ENCODE results near the gene U2SURP. TPM values are rescaled to one million over a fixed set of nuclear protein-coding genes. Genes with fewer than 3 reads are reported as not detected.
A peak's percentile ranks its signal among the peaks of the same experiment; 100 is the strongest.

U2SURP gene
- total RNA-seq, 4 donors from 2014 or later: 25.4 to 70.8 (median 51.0) TPM

DNA sequence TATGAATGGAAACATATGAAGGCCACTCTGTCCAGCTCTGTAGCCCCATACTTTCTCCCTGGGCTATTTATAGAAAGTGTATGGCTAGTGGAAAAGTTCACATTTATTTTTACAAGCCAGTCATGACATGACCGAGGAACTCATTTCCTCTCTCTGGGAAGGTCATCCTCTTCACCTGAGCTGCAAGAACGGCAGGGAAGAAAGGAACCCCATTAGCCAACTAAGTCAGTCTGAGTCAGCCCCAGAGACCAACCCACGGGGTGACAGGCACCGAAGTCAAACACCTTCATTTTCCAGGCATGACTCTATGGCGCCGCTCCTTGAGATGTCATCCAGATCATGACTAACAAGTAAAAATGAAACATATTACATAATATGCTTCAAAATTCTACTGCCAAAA lies 42.7 kb upstream of the U2SURP start:
- Histone ChIP-seq H3K4me1 (peaks cover 1 to 12% (median 8%) of the 10 kb centered on the region in 3 donors), H3K36me3 (no peaks in the 10 kb centered on the region), H3K9me3 (no peaks in the 10 kb centered on the region), H3K4me3 (no peak overlapping the region), H3K27me3 (peaks cover 0 to 66% (median 12%) of the 10 kb centered on the region in 4 donors), H3K27ac (no peak overlapping the region)
- no peak for DNase-seq
- TF ChIP-seq, protein P1, sequence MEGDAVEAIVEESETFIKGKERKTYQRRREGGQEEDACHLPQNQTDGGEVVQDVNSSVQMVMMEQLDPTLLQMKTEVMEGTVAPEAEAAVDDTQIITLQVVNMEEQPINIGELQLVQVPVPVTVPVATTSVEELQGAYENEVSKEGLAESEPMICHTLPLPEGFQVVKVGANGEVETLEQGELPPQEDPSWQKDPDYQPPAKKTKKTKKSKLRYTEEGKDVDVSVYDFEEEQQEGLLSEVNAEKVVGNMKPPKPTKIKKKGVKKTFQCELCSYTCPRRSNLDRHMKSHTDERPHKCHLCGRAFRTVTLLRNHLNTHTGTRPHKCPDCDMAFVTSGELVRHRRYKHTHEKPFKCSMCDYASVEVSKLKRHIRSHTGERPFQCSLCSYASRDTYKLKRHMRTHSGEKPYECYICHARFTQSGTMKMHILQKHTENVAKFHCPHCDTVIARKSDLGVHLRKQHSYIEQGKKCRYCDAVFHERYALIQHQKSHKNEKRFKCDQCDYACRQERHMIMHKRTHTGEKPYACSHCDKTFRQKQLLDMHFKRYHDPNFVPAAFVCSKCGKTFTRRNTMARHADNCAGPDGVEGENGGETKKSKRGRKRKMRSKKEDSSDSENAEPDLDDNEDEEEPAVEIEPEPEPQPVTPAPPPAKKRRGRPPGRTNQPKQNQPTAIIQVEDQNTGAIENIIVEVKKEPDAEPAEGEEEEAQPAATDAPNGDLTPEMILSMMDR (IDR thresholded peaks at IDR 0.05): no peak
- TF ChIP-seq POLR2A (IDR thresholded peaks at IDR 0.05): no peak
- 26 to 37% methylated on average over 6 of the region's 6 CpGs for WGBS, 2 donors
- intact Hi-C loops (cut with DNase I): no loop called here

DNA sequence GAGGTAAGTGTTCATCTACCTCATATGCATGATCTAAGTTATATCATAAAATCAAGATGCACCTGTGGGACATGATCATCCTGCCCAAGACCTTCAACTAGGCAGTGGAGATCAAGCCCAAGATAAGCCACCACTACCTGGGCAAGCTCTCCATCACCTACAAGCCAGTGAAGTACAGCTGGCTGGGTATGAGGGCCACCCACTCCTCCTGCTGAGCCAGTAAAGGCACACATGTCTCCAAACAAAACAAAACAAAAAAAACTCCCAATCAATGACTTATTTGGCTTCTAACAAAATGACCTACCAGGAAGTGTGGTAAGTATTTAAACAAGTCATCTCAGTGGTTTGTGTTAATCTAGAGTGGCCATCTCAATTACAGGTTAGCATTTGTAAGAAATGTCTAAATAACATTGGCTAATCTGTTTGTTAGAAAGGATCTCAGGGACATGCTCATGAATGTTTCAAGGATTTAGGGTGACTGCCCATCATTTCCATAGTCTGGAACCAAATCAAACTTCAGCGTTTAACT lies 41.0 kb upstream of the U2SURP start:
- no peaks in the 10 kb centered on the region for H3K36me3 ChIP-seq
- no peaks in the 10 kb centered on the region for H3K9me3 ChIP-seq
- 88 to 94% methylated on average over 1 of the region's 1 CpG for WGBS, 2 donors
- H3K27me3 ChIP-seq: peaks cover 0 to 83% (median 15%) of the 10 kb centered on the region in 4 donors
- H3K27ac ChIP-seq: no peak overlapping the region
- intact Hi-C loops (cut with DNase I): no loop called here
- no peak for DNase-seq
- TF ChIP-seq, protein P1 (IDR thresholded peaks at IDR 0.05): no peak
- TF ChIP-seq POLR2A (IDR thresholded peaks at IDR 0.05): no peak
- H3K4me3 ChIP-seq: no peak overlapping the region
- H3K4me1 ChIP-seq: peaks cover 6 to 20% (median 12%) of the 10 kb centered on the region in 3 donors

DNA sequence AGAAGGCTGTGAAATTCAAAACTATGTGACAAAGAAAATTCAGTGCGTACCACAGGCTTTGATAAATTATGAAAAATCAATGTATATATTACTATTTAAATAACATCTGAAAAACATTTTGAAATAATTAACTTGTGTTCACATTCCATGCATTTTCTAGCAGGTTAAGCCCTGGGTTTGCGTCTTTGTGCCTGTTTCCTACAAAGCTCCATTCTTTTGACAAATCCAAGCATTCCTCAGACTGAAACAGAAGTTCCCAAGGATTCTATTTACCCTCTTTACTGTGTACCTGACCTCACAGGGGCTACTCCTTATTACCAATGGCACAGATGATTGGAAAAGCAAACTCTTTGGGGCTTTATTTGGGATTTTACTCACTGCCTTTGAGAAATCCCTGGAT lies 39.8 kb upstream of the U2SURP start:
- no peak overlapping the region for H3K27ac ChIP-seq
- peaks cover 6 to 20% (median 12%) of the 10 kb centered on the region in 3 donors for H3K4me1 ChIP-seq
- WGBS, 2 donors: 89 to 90% methylated on average over 2 of the region's 2 CpGs
- H3K9me3 ChIP-seq: no peaks in the 10 kb centered on the region
- peaks cover 0 to 92% (median 15%) of the 10 kb centered on the region in 4 donors for H3K27me3 ChIP-seq
- no peaks in the 10 kb centered on the region for H3K36me3 ChIP-seq
- no peak for DNase-seq
- no peak overlapping the region for H3K4me3 ChIP-seq
- intact Hi-C loops (cut with DNase I): no loop called here
- TF ChIP-seq, protein P1 (IDR thresholded peaks at IDR 0.05): no peak
- TF ChIP-seq POLR2A (IDR thresholded peaks at IDR 0.05): no peak

DNA sequence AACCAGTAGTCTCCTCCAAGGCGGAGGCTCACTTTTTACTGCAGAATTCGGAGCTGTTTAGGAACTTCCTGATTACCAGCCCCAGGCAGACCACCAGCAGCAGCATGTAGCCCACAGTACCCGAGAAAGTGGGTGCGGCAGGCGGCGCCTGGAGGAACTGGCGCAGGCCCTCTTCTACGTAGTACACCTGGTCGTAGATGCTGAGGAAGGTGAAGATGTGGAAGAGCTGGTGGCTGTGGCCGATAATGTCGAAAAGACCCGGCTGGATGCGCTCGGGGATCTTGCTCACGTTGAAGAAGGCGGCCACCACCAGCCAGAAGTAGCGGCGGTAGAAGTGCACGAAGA lies 39.2 kb upstream of the U2SURP start:
- TF ChIP-seq POLR2A (IDR thresholded peaks at IDR 0.05): no peak
- TF ChIP-seq, protein P1 (IDR thresholded peaks at IDR 0.05): no peak
- Histone ChIP-seq H3K27ac (no peak overlapping the region), H3K27me3 (peaks cover 0 to 89% (median 15%) of the 10 kb centered on the region in 4 donors), H3K9me3 (no peaks in the 10 kb centered on the region), H3K36me3 (no peaks in the 10 kb centered on the region), H3K4me1 (peaks cover 6 to 20% (median 12%) of the 10 kb centered on the region in 3 donors), H3K4me3 (no peak overlapping the region)
- 92 to 93% methylated on average over 7 to 18 of the region's 19 CpGs for WGBS, 2 donors
- no peak for DNase-seq
- intact Hi-C loops (cut with DNase I): no loop called here

DNA sequence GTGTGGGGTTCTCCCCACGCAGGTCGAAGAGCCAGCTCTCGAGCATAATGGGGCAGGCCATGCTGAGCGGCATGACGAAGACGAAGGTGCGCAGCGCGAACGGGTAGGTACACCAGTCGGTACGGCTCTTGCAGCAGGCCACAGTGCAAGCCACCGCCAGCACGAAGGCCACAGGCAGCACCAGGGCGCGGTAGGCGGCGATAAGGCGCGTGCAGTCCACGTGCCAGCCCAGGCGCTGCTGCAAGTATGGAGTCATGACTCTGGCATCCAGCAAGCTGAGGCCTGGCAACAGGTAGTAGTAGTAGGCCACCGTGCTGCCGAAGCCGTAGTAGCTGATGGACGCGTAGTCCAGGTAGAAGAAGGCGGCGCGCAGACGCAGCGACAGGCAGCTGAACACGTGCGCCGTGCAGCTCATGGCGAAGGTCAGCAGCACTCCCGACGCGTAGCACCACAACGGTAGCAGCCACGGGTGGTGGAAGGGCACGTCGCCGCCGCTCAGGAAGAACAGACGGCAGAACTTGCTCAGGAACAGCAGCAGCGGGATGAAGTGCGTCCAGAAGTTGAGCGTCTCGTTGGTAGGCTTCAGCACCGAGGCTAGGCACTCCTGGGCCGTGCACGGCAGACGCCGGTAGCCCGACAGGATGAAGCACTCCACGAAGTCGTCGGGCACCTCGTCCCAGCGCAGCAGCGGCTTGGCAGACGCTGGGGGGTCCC lies 38.7 kb upstream of the U2SURP start:
- Histone ChIP-seq H3K27me3 (peaks cover 0 to 86% (median 15%) of the 10 kb centered on the region in 4 donors), H3K36me3 (no peaks in the 10 kb centered on the region), H3K9me3 (no peaks in the 10 kb centered on the region), H3K4me1 (peaks cover 6 to 20% (median 12%) of the 10 kb centered on the region in 3 donors), H3K27ac (no peak overlapping the region), H3K4me3 (peak overlapping the region; percentile 31 to 75 (median 50))
- no peak for DNase-seq
- TF ChIP-seq POLR2A (IDR thresholded peaks at IDR 0.05): no peak
- intact Hi-C loops (cut with DNase I): no loop called here
- WGBS, 2 donors: 66 to 78% methylated on average over 39 to 46 of the region's 63 CpGs
